HEK293 (cell line): Measurements from ENCODE around the gene P2RX6.

Experiments used
- CTCF ChIA-PET: fragments of 350-600 bp; formaldehyde crosslinking; extraction: SDS; loops from one replicate; lab custom pipeline; 2021; ENCODE audit warnings: antibody characterized with exemption; lab: Yijun Ruan, JAX
- POLR2A ChIA-PET: fragments of 300-600 bp; formaldehyde crosslinking; extraction: SDS; loops from one replicate; lab custom pipeline; 2020; ENCODE audit warnings: antibody characterized with exemption, inconsistent platforms; lab: Yijun Ruan, JAX
- H3K27ac ChIP-seq: fragments of 200-500 bp; sonication (Bioruptor generic); 2 replicates; pipeline ENCODE4 v1.5.1; 2014; ENCODE audit warnings: low read depth, low read length, control low read depth, inconsistent platforms; ENCODE audit errors: extremely low read depth
- H3K36me3 ChIP-seq, 2 experiments: fragments of 200-500 bp in 1 of 2; sonication (Bioruptor generic) in 1 of 2; 1 replicate in 1 of 2; 2 replicates in 1 of 2; pipeline ENCODE4 v1.5.1; 2014 to 2017; ENCODE audit warnings: inconsistent platforms in 2 of 2, low read length in 2 of 2; ENCODE audit not compliant: control insufficient read depth in 2 of 2, insufficient read depth in 1 of 2
- H3K4me1 ChIP-seq: fragments of 200-500 bp; sonication (Bioruptor generic); 2 replicates; pipeline ENCODE4 v1.5.1; 2014; ENCODE audit warnings: mild to moderate bottlenecking, low read length, inconsistent platforms; ENCODE audit not compliant: control insufficient read depth, insufficient read depth
- H3K4me3 ChIP-seq: 2 replicates; pipeline ENCODE4 v1.5.1; 2011; ENCODE audit warnings: low read depth, mild to moderate bottlenecking, control low read depth, low read length, moderate library complexity
- H3K9me3 ChIP-seq: fragments of 200-500 bp; sonication (Bioruptor generic); 2 replicates; pipeline ENCODE4 v1.5.1; 2014; ENCODE audit warnings: low read depth, low read length, inconsistent platforms; ENCODE audit not compliant: control insufficient read depth, insufficient read depth
- GLI2 ChIP-seq: fragments of 450-650 bp; formaldehyde crosslinking; IDR thresholded peaks from 2 replicates; pipeline ENCODE4; 2017; ENCODE audit warnings: missing biosample characterization, missing genetic modification characterization, low read depth, borderline replicate concordance
- GLI4 ChIP-seq: fragments of 450-650 bp; formaldehyde crosslinking; IDR thresholded peaks from 2 replicates; pipeline ENCODE4 v1.5.1; 2016; ENCODE audit warnings: missing biosample characterization, missing genetic modification characterization
- PBX3 ChIP-seq: sonication (generic); formaldehyde crosslinking; IDR thresholded peaks from 2 replicates; pipeline ENCODE4 v1.8.1; 2022; ENCODE audit warnings: mild to moderate bottlenecking, moderate library complexity, missing genetic modification reagents
- PRDM6 ChIP-seq: fragments of 450-650 bp; formaldehyde crosslinking; IDR thresholded peaks from 2 replicates; pipeline ENCODE4 v1.5.1; 2017; ENCODE audit warnings: missing biosample characterization, missing genetic modification characterization
- RBAK ChIP-seq: fragments of 450-650 bp; formaldehyde crosslinking; IDR thresholded peaks from 2 replicates; pipeline ENCODE4 v1.5.1; 2016; ENCODE audit warnings: missing biosample characterization, missing genetic modification characterization
- ZNF132 ChIP-seq: fragments of 450-650 bp; formaldehyde crosslinking; IDR thresholded peaks from 2 replicates; pipeline ENCODE4 v1.5.1; 2017; ENCODE audit warnings: missing biosample characterization, missing genetic modification characterization, borderline replicate concordance
- ZNF175 ChIP-seq: fragments of 450-650 bp; formaldehyde crosslinking; IDR thresholded peaks from 2 replicates; pipeline ENCODE4 v1.5.1; 2016; ENCODE audit warnings: missing biosample characterization, missing genetic modification characterization
- ZNF214 ChIP-seq: fragments of 450-650 bp; formaldehyde crosslinking; IDR thresholded peaks from 2 replicates; pipeline ENCODE4 v1.5.1; 2017; ENCODE audit warnings: missing biosample characterization, mild to moderate bottlenecking, missing genetic modification characterization, borderline replicate concordance
- ZNF223 ChIP-seq: fragments of 450-650 bp; formaldehyde crosslinking; IDR thresholded peaks from 2 replicates; pipeline ENCODE4 v1.5.1; 2016; ENCODE audit warnings: missing biosample characterization, missing genetic modification characterization
- ZNF501 ChIP-seq: fragments of 450-650 bp; formaldehyde crosslinking; IDR thresholded peaks from 2 replicates; pipeline ENCODE4 v1.5.1; 2016; ENCODE audit warnings: missing biosample characterization, missing genetic modification characterization
- ZNF513 ChIP-seq: fragments of 450-650 bp; IDR thresholded peaks from 2 replicates; pipeline ENCODE4 v1.5.1; 2018; ENCODE audit warnings: missing biosample characterization, missing genetic modification characterization
- ZNF518A ChIP-seq: fragments of 450-650 bp; formaldehyde crosslinking; conservative IDR thresholded peaks from 2 replicates; pipeline ENCODE4 v1.5.1; 2016; ENCODE audit warnings: low read depth, missing biosample characterization, missing genetic modification characterization
- ZNF704 ChIP-seq: fragments of 450-650 bp; formaldehyde crosslinking; IDR thresholded peaks from 2 replicates; pipeline ENCODE4 v1.5.1; 2016; ENCODE audit warnings: missing biosample characterization, missing genetic modification characterization
- ZXDB ChIP-seq: fragments of 450-650 bp; formaldehyde crosslinking; IDR thresholded peaks from 2 replicates; pipeline ENCODE4 v1.5.1; 2016; ENCODE audit warnings: missing biosample characterization, missing genetic modification characterization

The P2RX6 gene

GRCh38 chr22:20965888-20966855 lies 48.8 kb upstream of the P2RX6 start:
- H3K9me3 ChIP-seq = no peaks in the 10 kb centered on the region
- no peaks in the 10 kb centered on the region for H3K36me3 ChIP-seq
- H3K4me1 ChIP-seq = no peaks in the 10 kb centered on the region
- no peak overlapping the region for H3K4me3 ChIP-seq
- no peak overlapping the region for H3K27ac ChIP-seq
- ChIA-PET CTCF (interaction anchor here (1.9 kb wide), 1 partner anchor 54 kb away, joined by 4 read pairs; no protein-coding TSS in a partner anchor), POLR2A (no interaction called here)
- TF ChIP-seq ZNF223 = no peak
- no peak for TF ChIP-seq GLI4 (tag by site-specific recombination)
- TF ChIP-seq ZNF513 (tag by site-specific recombination) = no peak
- TF ChIP-seq ZNF132 = no peak
- no peak for TF ChIP-seq RBAK
- no peak for TF ChIP-seq ZNF704 (tag by site-specific recombination)
- TF ChIP-seq PBX3 = no peak
- TF ChIP-seq ZXDB (tag by site-specific recombination) = no peak
- TF ChIP-seq GLI2 (tag by site-specific recombination) = no peak
- no peak for TF ChIP-seq PRDM6 (tag by site-specific recombination)
- no peak for TF ChIP-seq ZNF175
- TF ChIP-seq ZNF518A (tag by site-specific recombination) = no peak
- TF ChIP-seq ZNF214 (tag by site-specific recombination) = no peak
- TF ChIP-seq ZNF501 = no peak
